H1 (cell line): Measurements from ENCODE around the gene IL3. TPM values are rescaled to one million over a fixed set of nuclear protein-coding genes. Genes with fewer than 3 reads are reported as not detected.

Experiments
- CTCF ChIA-PET: fragments of 300-600 bp; sonication (Branson Sonifier 250); formaldehyde crosslinking; loops from one replicate; lab custom pipeline; 2021; ENCODE audit not compliant: partially characterized antibody; lab: Charles Lee
- POLR2A ChIA-PET: fragments of 300-600 bp; sonication (Branson Sonifier 250); formaldehyde crosslinking; loops from one replicate; lab custom pipeline; 2021; ENCODE audit warnings: inconsistent platforms; ENCODE audit not compliant: partially characterized antibody; lab: Charles Lee
- DNase-seq, 2 experiments: peaks; one replicate each; pipeline versions ENCODE4 v3.0.0 to v3.0.0-alpha.2; 2010 to 2022; ENCODE audit warnings: low spot score in 2 of 2, low read depth in 1 of 2, mixed read lengths in 1 of 2
- FAIRE-seq: peaks from 2 replicates; lab custom pipeline; 2011; peaks lifted over from hg19 to GRCh38; lab: Jason Lieb, UNC
- H2AFZ ChIP-seq: 2 replicates; pipeline ENCODE4 v1.8.1; 2012; ENCODE audit warnings: low read length, inconsistent platforms
- H2AK5ac ChIP-seq: 2 replicates; pipeline ENCODE4 v1.6.1; 2013; ENCODE audit warnings: low read depth, low read length
- H2BK120ac ChIP-seq: replicated peaks from 2 replicates; pipeline ENCODE3; 2013; ENCODE audit warnings: low read depth, low read length, inconsistent platforms
- H2BK12ac ChIP-seq: 2 replicates; pipeline ENCODE4 v1.6.1; 2013; ENCODE audit warnings: low read depth, low read length
- H2BK15ac ChIP-seq: 2 replicates; pipeline ENCODE4 v1.6.1; 2013; ENCODE audit warnings: low read length
- H2BK20ac ChIP-seq: 2 replicates; pipeline ENCODE4 v1.6.1; 2013; ENCODE audit warnings: low read length
- H2BK5ac ChIP-seq: 2 replicates; pipeline ENCODE4 v1.6.1; 2013; ENCODE audit warnings: low read depth, low read length
- H3K14ac ChIP-seq: 2 replicates; pipeline ENCODE4 v1.6.1; 2013; ENCODE audit warnings: inconsistent platforms; ENCODE audit not compliant: insufficient read length
- H3K18ac ChIP-seq: 2 replicates; pipeline ENCODE4 v1.6.1; 2013; ENCODE audit warnings: low read length; ENCODE audit errors: extremely low read depth
- H3K23ac ChIP-seq: 2 replicates; pipeline ENCODE4 v1.6.1; 2013; ENCODE audit warnings: inconsistent platforms; ENCODE audit not compliant: insufficient read length
- H3K23me2 ChIP-seq: 2 replicates; pipeline ENCODE4 v1.6.1; 2013; ENCODE audit warnings: low read depth, low read length
- H3K27ac ChIP-seq: 2 replicates; pipeline ENCODE4 v1.6.1; 2011; ENCODE audit warnings: low read depth, low read length, inconsistent platforms
- H3K27me3 ChIP-seq, 4 experiments: replicated peaks in 1 of 4; 1 replicate in 1 of 4; 2 replicates in 3 of 4; pipeline versions ENCODE4 v1.6.1 to v1.8.1; 2011 to 2013; ENCODE audit warnings: low read length in 3 of 4, mild to moderate bottlenecking in 3 of 4, inconsistent platforms in 2 of 4, mixed read lengths in 2 of 4, moderate library complexity in 1 of 4; ENCODE audit not compliant: control insufficient read depth in 3 of 4, insufficient read depth in 3 of 4; ENCODE audit errors: extremely low read depth in 1 of 4
- H3K36me3 ChIP-seq, 4 experiments: 2 replicates each; pipeline versions ENCODE4 v1.6.1 to v1.8.1; 2011 to 2013; ENCODE audit warnings: mild to moderate bottlenecking in 4 of 4, low read length in 3 of 4, moderate library complexity in 2 of 4, control low read depth in 1 of 4, inconsistent platforms in 1 of 4; ENCODE audit not compliant: insufficient read depth in 4 of 4, control insufficient read depth in 2 of 4
- H3K4ac ChIP-seq: replicated peaks from 2 replicates; pipeline ENCODE3; 2013; ENCODE audit warnings: low read length, low read depth, mixed read lengths, inconsistent platforms; ENCODE audit not compliant: insufficient read length
- H3K4me1 ChIP-seq, 4 experiments: replicated peaks in 1 of 4; 1 replicate in 1 of 4; 2 replicates in 3 of 4; pipeline versions ENCODE4 v1.6.1 to v1.8.1; 2011 to 2013; ENCODE audit warnings: low read length in 3 of 4, inconsistent platforms in 2 of 4, mixed read lengths in 1 of 4; ENCODE audit not compliant: insufficient read depth in 4 of 4, control insufficient read depth in 3 of 4
- H3K4me2 ChIP-seq, 2 experiments: 2 replicates each; pipeline versions ENCODE4 v1.6.1 to v1.8.1; 2011 to 2013; ENCODE audit warnings: low read depth in 2 of 2, low read length in 2 of 2, control low read depth in 1 of 2, inconsistent platforms in 1 of 2, mild to moderate bottlenecking in 1 of 2; ENCODE audit not compliant: insufficient read depth in 1 of 2
- H3K4me3 ChIP-seq, 4 experiments: fragments of 200-600, 300-600 bp in 1 of 4; sonication (generic), shearing (Covaris generic), sonication (Bioruptor Twin) in 1 of 4; 2 replicates each; pipeline versions ENCODE4 v1.5.1 to v1.8.1; 2011 to 2016; ENCODE audit warnings: low read length in 4 of 4, low read depth in 3 of 4, control low read depth in 2 of 4, inconsistent platforms in 2 of 4, mild to moderate bottlenecking in 2 of 4, mixed read lengths in 1 of 4, moderate library complexity in 1 of 4; ENCODE audit not compliant: insufficient read depth in 2 of 4; ENCODE audit errors: extremely low read depth in 1 of 4
- H3K56ac ChIP-seq: replicated peaks from 2 replicates; pipeline ENCODE3; 2013; ENCODE audit warnings: low read depth, mild to moderate bottlenecking, mixed read lengths, low read length, inconsistent platforms; ENCODE audit not compliant: insufficient read length
- H3K79me1 ChIP-seq: 2 replicates; pipeline ENCODE4 v1.6.1; 2013; ENCODE audit warnings: low read depth, low read length, control low read depth
- H3K79me2 ChIP-seq, 2 experiments: 2 replicates each; pipeline versions ENCODE4 v1.6.1 to v1.8.1; 2012 to 2013; ENCODE audit warnings: low read length in 2 of 2, mild to moderate bottlenecking in 2 of 2, inconsistent platforms in 1 of 2; ENCODE audit not compliant: insufficient read depth in 2 of 2, control insufficient read depth in 1 of 2
- H3K9ac ChIP-seq, 4 experiments: replicated peaks in 1 of 4; 1 replicate in 1 of 4; 2 replicates in 3 of 4; pipeline versions ENCODE4 v1.6.1 to v1.8.1; 2011 to 2013; ENCODE audit warnings: low read depth in 3 of 4, low read length in 3 of 4, control low read depth in 2 of 4, mild to moderate bottlenecking in 2 of 4, moderate library complexity in 2 of 4, inconsistent platforms in 1 of 4; ENCODE audit errors: extremely low read depth in 1 of 4
- H3K9me3 ChIP-seq, 2 experiments: 2 replicates each; pipeline versions ENCODE4 v1.6.1 to v1.8.1; 2012 to 2013; ENCODE audit warnings: mild to moderate bottlenecking in 2 of 2, moderate library complexity in 2 of 2, control low read depth in 1 of 2, inconsistent platforms in 1 of 2, low read depth in 1 of 2, low read length in 1 of 2, mixed read lengths in 1 of 2; ENCODE audit not compliant: insufficient read depth in 2 of 2
- H4K20me1 ChIP-seq, 2 experiments: replicated peaks in 1 of 2; 2 replicates each; pipeline versions ENCODE3 to v1.8.1; 2011 to 2013; ENCODE audit warnings: inconsistent platforms in 2 of 2, low read length in 2 of 2, mild to moderate bottlenecking in 1 of 2; ENCODE audit not compliant: insufficient read depth in 2 of 2, control insufficient read depth in 1 of 2
- H4K5ac ChIP-seq: 2 replicates; pipeline ENCODE4 v1.6.1; 2013; ENCODE audit warnings: low read length, low read depth, mixed read lengths, inconsistent platforms; ENCODE audit not compliant: insufficient read length
- H4K8ac ChIP-seq: 2 replicates; pipeline ENCODE4 v1.8.0; 2013; ENCODE audit warnings: mild to moderate bottlenecking, moderate library complexity, low read length, inconsistent platforms; ENCODE audit not compliant: insufficient read depth; ENCODE audit errors: extremely low read depth
- H4K91ac ChIP-seq: replicated peaks from 2 replicates; pipeline ENCODE3; 2013; ENCODE audit warnings: low read length, mixed read lengths, inconsistent platforms; ENCODE audit not compliant: insufficient read length
- JUN ChIP-seq: IDR thresholded peaks from 2 replicates; pipeline ENCODE4 v1.6.1; 2011; ENCODE audit warnings: low read depth, mild to moderate bottlenecking, improper control_type of control experiment, low read length
- ZNF274 ChIP-seq: IDR thresholded peaks from 2 replicates; pipeline ENCODE4 v1.7.0; 2012; ENCODE audit warnings: low read length, borderline replicate concordance; ENCODE audit errors: extremely low read depth
- WGBS, 2 experiments: shearing (Covaris generic) in 1 of 2; methylation state at CpG; one replicate each; pipeline versions ENCODE4 v1.1.6 to v1.1.7; 2013 to 2015; ENCODE audit warnings: low lambda C conversion rate in 2 of 2, mixed read lengths in 2 of 2, inconsistent platforms in 1 of 2, low coverage in 1 of 2, missing lambda C conversion rate in 1 of 2; ENCODE audit not compliant: insufficient replicate concordance in 2 of 2, insufficient coverage in 1 of 2, insufficient read length in 1 of 2; ENCODE audit errors: extremely low coverage in 1 of 2, missing lambda C conversion rate in 1 of 2; 5-methylcytosine and 5-hydroxymethylcytosine counted together
- polyA plus RNA-seq, 7 experiments: library from polyadenylated mRNA; depleted of rRNA in 3 of 7; stranded (reverse) in 5 of 7; unstranded in 2 of 7; fragments of >200 nt in 5 of 7; fragments of 200-250 nt in 2 of 7; gene quantifications; 1 replicate in 5 of 7; 2 replicates in 1 of 7; 4 replicates in 1 of 7; pipeline versions ENCODE4 v1.2.1 to v1.2.3, GENCODE V29; 2011 to 2013; ENCODE audit warnings: missing spikeins in 2 of 7, mixed read lengths in 2 of 7
- total RNA-seq: library from RNA; stranded (reverse); fragmentation: NEBNext Ultra II Directional; extraction: Animal tissue kit (Norgen Biotek cat#: 25700); gene quantifications from 2 replicates; pipeline ENCODE4 v1.2.1, GENCODE V29; 2021

The IL3 gene
- total and polyA plus RNA-seq, 2 of the 8 experiments (the other 6 are each of a cell fraction or from before 2014, with no cell fraction given): not detected

DNA sequence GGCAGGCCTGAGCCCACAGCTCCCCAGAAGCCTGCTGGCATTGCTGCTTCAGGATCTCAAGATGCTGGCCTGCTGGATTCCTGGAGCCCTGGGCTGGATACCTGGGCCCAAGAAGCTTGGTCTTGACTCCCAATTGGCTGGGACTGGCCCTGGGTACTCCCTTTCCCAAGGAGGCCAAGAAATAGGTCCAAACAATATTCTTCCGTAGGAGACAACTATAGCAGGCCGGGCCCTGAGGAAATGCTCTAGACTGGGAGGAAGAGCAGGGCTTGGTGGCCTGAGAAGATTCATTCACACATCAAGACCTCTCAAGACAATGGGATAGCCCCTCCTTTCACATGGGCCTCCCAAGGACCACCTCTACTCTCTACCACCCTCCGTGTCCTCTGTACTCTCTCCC is 21.0 kb downstream of the IL3 start:
- Histone ChIP-seq H3K56ac (no peak overlapping the region), H3K4me1 (no peaks in the 10 kb centered on the region), H3K79me1 (no peaks in the 10 kb centered on the region), H3K36me3 (no peaks in the 10 kb centered on the region), H3K4me3 (no peak overlapping the region), H2BK15ac (no peak overlapping the region), H2BK5ac (no peak overlapping the region), H3K79me2 (no peaks in the 10 kb centered on the region), H3K27me3 (no peaks in the 10 kb centered on the region), H4K91ac (no peak overlapping the region), H2BK20ac (no peak overlapping the region), H2BK120ac (no peak overlapping the region), H3K23ac (no peak overlapping the region), H2AFZ (no peak overlapping the region), H3K4me2 (no peak overlapping the region), H3K18ac (no peak overlapping the region), H4K20me1 (no peaks in the 10 kb centered on the region), H2BK12ac (no peak overlapping the region), H3K27ac (no peak overlapping the region), H3K4ac (no peak overlapping the region), H4K8ac (no peak overlapping the region), H3K23me2 (no peaks in the 10 kb centered on the region), H4K5ac (no peak overlapping the region), H3K9ac (no peak overlapping the region), H3K9me3 (no peaks in the 10 kb centered on the region), H3K14ac (no peak overlapping the region), H2AK5ac (no peak overlapping the region)
- FAIRE-seq (no peak), DNase-seq (no peak)
- CTCF ChIA-PET: interaction anchor here (0.7 to 4.4 kb wide), 6 partner anchors 11 to 156 kb away, joined by 3 to 20 read pairs (median 6); no protein-coding TSS in a partner anchor
- POLR2A ChIA-PET: no interaction called here
- WGBS, 2 experiments: 97% methylated on average over 3 of the region's 3 CpGs; no CpG with 5 or more reads in 1 of the 2 experiments
- TF ChIP-seq ZNF274 (no peak), JUN (no peak)
